GM21786 (cell line): ENCODE data around the gene NXT1.
"Not testable (repeated sequence)": the region's sequence is repeated elsewhere in the genome, so short reads cannot be mapped to it uniquely, and the experiment has no call there.

Experiments used
- ATAC-seq: cut with Tn5 transposase; IDR thresholded peaks from one replicate; pipeline ENCODE4 v1.9.1; 2021; ENCODE audit not compliant: unreplicated experiment

NXT1 gene

DNA sequence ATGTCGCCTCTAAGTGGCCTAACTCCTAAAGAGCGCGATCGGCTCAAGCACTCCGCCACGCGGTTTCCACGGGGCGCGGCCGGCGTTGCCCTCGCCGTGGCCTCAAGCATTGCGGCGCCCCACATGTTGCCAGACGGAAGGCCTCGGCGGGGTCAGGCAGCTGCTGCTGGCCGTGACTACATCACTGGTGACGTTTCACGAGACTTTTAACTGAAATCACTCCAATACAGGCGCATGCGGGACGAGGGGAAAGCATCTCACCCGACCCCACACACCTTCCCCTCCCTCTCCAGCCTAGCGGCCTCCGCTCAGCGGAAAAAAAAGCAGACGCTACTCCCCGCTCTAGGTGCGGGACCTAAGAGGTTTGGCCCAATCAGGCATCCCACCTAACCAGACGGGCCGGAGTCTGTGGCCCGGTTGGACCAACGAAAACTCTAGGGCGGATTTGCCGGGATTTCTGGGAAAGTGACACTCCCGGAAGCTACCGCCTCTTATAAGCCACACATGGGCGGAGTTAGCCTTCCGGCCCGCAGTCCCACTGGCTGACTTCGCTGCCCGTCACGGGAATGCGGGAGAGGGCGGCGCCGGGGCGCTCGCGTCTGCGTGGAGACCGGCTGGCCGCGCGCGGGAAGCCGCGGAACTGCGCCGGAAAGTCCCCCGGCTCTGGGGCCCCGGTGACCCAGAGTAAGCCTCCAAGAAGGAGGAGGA lies at the start of gene NXT1:
Gene NXT1 (plus strand): TSS at position 596 of the 708 bp plus-strand sequence. CDS start 3,251 bp downstream, outside the sequence.
- ATAC-seq: peak; percentile 84

DNA sequence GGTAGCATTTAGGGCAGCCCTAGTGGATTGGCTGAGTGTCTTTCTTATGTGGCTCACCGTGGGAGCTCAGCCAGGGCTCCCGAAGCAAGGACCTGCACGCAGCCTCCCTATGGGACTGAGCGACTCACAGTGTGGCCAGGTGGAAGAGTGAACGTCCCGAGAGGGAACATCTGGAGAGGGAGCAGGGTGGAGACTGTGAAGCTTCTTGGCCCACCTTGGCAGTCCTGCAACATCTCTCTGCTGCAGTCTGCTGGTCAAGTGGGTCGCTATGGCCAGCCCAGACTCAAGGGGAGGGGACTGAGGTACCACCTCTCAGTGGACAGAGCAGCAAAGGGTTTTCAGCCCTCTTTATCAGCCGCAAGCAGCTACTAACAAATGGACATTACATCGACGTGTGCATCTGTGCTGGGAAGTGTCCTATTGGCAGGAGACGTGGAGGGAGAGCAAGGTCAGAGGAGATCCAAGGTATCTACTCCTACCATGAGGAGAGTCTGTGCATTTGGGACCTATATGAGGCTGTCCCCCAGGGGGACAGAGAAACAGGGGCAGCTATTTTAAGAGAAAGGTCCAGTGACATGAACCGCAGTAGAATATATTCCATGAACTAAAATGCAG lies 49.0 kb upstream of the NXT1 start:
- ATAC-seq: no peak

DNA sequence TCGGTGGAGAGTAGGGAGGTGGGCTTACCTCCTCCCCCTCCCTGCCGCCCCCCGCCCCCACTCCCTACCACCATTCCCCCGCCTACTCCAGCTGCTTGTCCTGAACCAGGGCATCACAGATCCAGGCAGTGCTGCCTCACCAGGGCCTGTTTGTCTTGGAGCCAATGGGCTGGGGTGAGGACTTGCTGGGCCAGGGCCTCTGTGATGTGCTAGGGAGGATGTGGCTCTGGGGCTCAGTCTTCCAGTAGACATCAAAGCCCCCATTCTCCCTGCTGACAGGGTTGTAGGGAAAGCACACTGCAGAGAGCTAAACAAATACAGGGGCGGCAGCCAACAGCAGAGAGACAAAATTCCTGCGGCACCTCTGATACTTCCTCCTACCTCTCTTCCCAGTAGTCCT lies 48.2 kb upstream of the NXT1 start:
- no peak for ATAC-seq

DNA sequence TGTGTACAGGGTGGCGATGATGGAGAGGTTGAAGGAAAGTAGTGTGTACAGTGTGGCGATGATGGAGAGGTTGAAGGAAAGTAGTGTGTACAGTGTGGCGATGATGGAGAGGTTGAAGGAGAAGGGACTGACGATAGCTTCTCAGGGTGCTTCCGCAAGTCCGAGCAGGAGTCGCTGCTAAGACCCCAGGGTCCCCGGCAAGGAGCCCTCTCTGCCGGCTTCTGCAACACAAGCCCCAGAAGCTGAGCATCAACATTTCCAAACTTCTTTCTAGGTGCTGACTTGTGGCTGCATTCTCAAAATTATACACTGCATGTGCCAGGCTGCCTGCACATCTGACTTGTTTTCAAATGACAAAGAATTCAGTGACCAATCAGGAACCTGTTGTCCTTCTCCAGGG lies 47.8 kb upstream of the NXT1 start:
- no peak for ATAC-seq

DNA sequence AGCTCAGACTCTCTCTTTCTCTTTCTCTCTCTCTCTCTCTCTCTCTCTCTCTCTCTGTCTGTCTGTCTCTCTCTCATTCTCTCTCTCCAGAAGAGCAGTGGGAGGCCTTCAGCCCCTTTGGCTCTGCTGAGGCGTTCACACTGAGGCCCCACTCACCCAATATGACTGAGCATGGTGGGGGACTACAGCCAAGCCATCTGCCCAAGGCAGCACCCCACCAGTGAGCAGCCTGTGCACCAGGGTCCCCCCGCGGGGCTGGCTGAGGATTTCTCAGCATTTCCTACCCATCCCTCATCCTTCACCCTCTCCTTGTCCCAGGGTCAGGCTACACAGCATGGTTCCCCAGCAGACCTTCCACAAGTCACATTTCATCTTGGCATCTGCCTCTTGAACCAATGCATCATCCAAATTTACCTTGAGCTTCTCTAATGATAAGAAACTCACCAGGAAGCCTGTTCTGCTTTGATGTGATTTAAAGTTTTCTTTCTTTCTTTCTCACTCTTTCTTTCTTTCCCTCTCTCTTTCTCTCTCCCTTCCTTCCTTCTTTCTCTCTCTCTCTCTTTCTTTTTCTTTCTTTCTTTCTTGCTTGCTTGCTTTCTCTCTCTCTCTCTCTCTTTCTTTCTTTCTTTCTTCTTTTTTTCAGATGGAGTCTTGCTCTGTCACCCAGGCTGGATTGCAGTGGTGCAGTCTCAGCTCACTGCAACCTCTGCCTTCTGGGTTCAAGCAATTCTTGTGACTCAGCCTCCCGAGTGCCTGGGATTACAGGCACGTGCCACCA lies 47.1 kb upstream of the NXT1 start:
- no peak for ATAC-seq

DNA sequence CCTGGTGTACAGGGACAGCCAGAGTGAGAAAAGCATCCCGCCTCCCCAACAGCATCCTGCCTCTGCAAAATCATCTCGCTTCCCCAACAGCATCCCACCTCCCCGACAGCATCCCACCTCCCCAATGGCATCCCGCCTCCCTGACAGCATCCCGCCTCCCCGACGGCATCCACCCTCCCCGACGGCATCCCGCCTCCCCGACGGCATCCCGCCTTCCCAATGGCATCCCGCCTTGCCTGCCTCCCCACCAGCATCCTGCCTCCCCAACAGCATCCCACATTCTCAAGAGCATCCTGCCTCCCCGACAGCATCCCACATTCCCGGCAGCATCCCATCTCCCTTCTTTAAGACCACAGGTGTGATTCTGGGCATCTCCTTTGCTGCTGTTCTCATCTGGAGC lies 46.0 kb upstream of the NXT1 start:
- no peak for ATAC-seq

DNA sequence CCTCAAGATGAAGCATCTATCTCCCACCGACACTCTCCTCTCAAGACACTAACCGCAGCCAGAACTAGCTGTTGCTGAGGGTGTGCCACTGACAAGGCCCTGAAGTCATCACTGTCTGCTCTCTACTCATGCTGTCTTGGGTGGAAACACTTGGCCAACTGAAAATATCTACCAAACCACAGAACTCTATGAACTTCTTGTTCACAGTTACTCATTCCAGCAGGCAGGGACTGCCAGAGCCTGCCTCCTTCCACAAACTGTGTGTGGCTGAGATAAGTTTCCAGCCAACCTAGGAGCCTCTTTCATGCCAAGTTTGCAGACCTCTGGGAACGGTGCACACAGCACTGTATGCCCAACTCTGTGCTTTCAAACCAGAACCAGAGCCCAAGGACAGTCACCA lies 45.5 kb upstream of the NXT1 start:
- ATAC-seq: no peak

DNA sequence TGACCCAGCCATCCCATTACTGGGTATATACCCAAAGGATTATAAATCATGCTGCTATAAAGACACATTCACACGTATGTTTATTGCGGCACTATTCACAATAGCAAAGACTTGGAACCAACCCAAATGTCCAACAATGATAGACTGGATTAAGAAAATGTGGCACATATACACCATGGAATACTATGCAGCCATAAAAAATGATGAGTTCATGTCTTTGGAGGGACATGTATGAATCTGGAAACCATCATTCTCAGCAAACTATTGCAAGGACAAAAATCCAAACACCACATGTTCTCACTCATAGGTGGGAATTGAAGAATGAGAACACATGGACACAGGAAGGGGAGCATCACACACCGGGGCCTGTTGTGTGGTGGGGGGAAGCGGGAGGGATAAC lies 43.2 kb upstream of the NXT1 start:
- not testable (repeated sequence) for ATAC-seq

DNA sequence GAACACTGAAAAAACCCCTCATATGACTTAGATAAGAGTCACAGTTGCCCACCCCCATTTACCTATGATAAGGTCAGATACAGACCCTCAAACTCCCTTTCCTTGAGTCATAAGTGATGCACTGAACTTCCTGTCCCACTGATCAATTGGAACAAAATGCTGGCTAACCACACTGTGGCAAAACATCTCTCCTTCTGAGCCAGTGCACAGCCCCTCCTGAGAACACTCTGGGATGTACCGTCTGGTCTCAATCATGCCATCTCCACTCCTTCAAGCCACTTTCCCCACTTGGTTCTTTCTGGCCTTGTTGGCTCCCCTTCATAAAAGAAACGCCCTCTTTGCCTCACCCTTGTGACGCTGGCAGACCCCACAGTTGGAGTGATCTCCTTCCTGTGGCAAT lies 42.6 kb upstream of the NXT1 start:
- ATAC-seq: no peak

DNA sequence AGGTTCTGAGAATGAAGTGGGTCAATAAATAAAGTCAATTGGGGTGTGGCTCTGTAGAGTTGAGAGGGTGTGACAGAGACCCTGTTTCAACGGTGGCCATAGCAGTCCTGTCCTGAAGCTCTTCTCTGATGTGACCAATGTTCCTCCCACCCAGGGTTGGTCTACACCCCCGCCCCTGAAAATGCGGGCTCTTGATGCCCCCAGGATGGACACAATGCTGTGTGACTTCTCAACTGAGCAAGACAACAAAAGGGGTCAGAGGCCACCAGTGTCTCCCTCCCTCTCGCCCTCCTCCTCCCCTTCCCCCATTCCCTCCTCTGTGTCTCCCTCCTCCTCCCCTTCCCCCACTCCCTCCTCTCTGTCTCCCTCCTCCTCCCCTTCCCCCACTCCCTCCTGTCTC lies 41.7 kb upstream of the NXT1 start:
- no peak for ATAC-seq

DNA sequence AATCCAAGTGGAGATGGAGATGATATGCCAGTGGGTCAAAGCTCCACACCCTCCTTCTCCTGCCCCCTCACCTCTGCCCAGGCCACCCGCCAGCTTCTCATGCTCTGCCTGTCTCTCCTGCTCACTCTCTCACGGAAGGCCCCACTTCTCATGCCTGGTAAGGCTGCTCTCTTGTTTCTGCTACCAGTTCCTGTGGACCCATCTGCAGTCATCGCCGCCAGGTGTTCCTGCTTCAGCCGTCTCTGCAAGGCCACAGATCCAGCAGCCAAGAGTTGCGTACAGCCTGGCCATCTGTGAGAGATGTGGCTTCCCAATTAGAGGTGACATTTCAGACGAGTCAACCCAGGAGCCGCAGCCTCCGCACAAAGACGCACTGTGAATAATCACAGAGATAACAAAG lies 40.8 kb upstream of the NXT1 start:
- no peak for ATAC-seq

DNA sequence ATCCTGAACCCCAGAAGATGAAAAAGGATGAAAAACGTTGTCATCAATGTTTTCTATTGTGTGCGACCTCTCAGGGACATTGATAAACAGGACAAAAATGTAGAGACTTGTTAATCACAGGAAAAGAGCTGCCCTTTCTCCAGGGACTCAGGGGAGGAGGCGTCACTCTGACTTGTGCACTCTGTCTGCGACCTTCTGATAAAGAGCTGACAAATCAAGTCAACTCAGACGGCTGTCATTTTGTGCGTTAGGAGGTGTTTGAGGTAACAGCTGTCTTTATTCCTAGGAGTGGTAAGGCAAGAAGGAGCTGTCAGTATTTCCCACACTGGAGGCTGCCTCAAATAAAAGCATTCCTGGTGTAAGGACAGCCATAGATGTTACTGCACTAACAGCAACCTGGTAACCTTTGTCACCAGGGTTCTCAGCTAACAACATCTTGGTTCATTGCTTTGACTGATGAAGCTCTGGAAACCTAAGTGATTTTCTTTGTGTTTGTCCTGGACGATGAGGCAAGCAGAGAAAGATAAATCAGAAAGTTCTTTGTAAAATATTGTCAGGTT lies 38.6 kb upstream of the NXT1 start:
- ATAC-seq: no peak

DNA sequence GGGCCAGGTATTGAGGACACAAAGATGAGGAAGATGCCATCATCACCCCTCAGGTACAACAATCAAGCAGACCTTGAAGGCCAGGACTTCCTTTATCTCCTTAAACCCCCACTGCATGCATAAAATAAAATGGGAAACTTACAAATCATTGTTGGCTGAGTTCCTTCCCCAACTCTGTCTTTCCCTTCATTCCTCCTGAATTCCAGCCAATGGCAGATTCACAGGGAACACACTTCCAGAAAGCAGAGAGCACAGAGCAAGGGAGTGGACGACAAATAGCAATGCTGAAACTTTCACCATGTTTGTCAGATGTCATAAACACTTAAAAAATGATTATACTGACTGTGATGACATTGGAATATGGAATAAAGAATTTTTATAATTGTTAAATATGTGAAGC lies 37.3 kb upstream of the NXT1 start:
- no peak for ATAC-seq

DNA sequence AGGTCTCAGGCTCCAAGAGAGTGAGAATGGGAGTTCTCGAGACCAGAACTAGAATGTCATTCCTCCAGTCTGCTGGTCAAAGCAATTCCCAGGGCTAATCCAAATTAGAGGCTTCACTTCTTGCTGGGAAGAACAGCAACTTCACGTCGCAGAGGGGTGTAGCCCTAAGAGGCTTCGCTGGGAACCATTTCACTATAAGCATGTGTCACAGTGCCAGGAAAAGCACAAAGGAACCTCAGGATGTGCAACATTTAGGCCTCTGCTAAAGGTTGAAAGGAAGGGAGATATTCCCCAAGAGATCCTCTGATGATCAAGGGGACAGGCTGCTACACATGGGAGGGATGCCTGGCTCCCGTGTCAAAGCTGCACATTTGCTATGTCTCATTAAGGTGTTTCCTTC lies 35.9 kb upstream of the NXT1 start:
- no peak for ATAC-seq

DNA sequence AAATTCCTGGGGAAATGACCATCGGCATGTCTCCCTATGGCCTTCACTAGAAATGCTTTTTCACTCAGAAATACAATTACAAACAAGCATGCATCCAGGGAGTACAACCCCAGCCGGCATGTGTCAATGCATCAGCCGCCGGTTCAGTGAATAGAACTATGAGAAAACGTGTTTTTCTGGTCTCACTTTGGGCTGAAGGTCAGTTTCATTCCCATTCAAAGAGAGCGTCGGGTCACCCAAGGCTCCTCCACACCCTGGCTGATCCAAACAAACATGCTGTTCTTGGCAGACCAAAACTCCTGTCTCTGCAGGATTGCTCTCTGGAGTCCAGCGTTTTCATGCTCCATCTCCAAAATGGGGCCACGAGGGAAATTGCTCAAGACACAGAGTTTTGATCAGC lies 35.5 kb upstream of the NXT1 start:
- no peak for ATAC-seq

DNA sequence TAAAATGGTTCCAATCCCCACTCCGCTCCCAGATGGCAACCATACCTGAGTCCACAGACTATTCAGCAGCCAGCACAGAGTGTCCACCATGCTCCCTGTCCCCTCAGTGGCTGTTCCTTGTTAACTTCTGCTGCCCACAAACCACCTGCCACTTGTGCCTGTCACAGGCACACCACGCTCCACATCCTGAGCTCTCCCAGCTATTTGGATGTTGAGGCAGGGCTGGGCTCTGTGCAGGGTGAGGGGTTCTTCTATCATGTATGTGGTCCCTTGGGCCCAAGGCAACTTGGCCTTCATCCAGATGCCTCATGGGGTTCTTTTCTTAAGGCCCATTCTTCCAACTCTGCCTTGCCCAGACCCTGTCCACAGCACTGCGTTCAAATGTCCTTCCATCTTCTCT lies 34.0 kb upstream of the NXT1 start:
- no peak for ATAC-seq

DNA sequence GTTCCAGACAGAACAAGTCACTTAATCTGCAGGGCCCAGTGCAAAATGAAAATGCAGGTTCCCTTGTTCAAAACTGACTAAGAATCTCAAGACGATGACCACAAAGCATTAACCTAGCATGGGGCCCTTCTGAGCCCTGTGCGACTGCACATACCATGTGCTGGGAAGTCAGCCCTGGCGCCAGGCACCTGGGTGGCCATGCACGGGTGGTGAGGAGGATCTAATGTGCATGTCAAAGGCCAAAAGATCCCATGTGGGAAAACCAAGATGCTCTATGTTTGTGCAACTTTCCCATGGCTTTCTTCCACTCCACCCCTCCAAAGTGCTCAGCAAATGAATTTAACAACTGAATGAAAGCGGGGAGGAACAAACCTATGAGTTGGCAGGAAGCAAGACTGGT lies 33.5 kb upstream of the NXT1 start:
- ATAC-seq: no peak

DNA sequence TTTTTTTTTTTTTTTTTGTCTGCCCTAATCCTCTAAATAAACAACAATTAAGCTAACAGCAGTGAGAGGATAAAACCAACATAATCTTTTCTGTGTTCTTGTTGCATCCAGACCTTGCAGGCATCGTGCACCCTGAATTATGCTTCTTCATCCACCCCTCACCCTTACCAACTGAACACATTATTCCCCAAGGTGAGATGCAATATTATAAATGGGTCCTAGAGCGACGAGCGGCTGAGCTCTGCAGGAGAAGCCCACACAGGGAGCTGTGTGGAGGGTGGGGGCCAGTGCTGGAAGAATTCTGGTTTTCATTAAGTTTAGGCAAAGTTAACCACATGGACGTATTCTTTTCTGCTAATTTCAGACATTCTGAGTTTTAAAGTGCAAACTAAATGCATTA lies 32.2 kb upstream of the NXT1 start:
- no peak for ATAC-seq

DNA sequence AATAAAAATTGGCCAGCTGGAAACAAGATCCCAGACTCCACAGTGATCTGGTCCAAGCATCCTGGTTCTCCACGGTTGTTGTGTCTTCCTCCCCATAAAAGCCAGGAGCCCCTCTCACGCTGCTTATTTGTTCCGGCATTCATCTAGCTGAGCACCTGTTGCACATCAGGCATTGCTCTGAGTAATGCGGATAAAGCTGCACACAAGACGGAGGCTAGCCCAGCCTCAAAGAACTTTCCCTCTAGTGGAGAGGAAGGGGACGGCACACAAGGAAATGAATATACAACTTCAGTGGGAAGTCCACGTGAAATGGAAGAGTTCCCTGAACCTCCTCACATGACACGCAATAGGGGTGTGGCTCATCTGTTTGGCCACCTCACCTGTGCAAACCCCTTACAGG lies 30.3 kb upstream of the NXT1 start:
- no peak for ATAC-seq

DNA sequence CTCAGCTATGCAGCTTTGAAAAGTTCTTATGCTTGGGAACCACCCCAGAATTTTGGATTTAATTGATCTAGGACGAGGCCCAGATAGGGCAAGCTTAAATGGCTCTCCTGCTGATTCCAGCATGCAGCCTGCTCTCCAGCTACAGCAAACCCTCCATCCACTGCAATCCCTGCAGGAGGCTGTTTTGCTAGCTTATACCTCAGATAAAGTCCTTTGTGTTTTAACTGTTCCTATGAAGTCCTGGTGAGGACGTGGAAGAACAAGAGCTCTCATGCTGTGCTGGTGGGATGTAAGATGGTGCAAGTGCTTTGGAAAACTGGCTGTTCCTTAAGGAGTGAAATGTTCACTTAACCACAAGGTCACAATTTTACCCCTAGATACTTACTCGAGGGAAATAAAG lies 25.5 kb upstream of the NXT1 start:
- no peak for ATAC-seq

DNA sequence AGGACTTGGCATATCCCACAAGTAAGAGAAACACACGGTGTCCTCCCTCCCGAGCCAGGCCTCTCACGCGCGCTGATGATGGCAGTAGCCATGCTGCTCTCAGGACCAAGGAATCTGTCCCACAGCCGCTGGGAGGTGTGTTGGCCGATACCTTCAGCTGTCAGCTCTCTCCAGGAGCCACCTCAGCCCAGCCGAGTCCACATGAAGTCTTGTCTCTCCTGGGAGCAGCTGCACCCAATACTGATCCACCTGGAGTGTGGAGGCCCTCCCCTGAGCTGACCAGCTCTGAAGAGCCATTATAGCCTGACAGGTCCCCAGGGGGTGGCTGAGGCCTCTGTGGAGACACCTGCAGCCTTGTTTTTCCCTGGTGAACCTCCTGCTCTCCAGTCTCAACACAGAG lies 23.8 kb upstream of the NXT1 start:
- no peak for ATAC-seq
